B cell (primary cell): ENCODE data around the gene TXK. TPM values are rescaled to one million over a fixed set of nuclear protein-coding genes. Genes with fewer than 3 reads are reported as not detected.
A peak's percentile ranks its signal among the peaks of the same experiment; 100 is the strongest.

Source experiments
- ATAC-seq: fragments of 200-7000 bp; cut with Tn5 transposase; one replicate; pipeline ENCODE4 v1.10.0; 2021; ENCODE audit warnings: low read depth, mild to moderate bottlenecking, moderate number of reproducible peaks, moderate library complexity
- CTCF ChIA-PET: fragments of 350-600 bp; sonication (Branson Sonifier 250); formaldehyde crosslinking; loops from one replicate; lab custom pipeline; 2021; ENCODE audit warnings: antibody characterized with exemption, inconsistent platforms; lab: Charles Lee
- POLR2A ChIA-PET: fragments of 350-600 bp; sonication (Branson Sonifier 250); formaldehyde crosslinking; loops from one replicate; lab custom pipeline; 2021; ENCODE audit warnings: antibody characterized with exemption; lab: Charles Lee
- DNase-seq: peaks from one replicate; pipeline ENCODE4 v3.0.0; 2013
- H2AFZ ChIP-seq: 2 replicates; pipeline ENCODE4 v1.6.1; 2012; ENCODE audit warnings: mild to moderate bottlenecking, low read depth, low read length; ENCODE audit not compliant: insufficient read depth, poor library complexity, severe bottlenecking
- H3K27ac ChIP-seq, 2 donors: 1 replicate in 1 of 2; 2 replicates in 1 of 2; pipeline ENCODE4 v1.5.1; 2012 to 2013; ENCODE audit warnings: low read length in 2 of 2, mild to moderate bottlenecking in 2 of 2, moderate library complexity in 1 of 2
- H3K27me3 ChIP-seq, 4 experiments: fragments of 200-600 bp in 1 of 4; sonication (generic) in 1 of 4; replicated peaks in 1 of 4; 1 replicate in 2 of 4; 2 replicates in 2 of 4; pipeline versions ENCODE4 v1.6.1 to v1.7.0; 2013 to 2016; ENCODE audit warnings: low read length in 3 of 4, mild to moderate bottlenecking in 2 of 4, mixed read lengths in 1 of 4, moderate library complexity in 1 of 4; ENCODE audit not compliant: insufficient read depth in 4 of 4, control insufficient read depth in 3 of 4; ENCODE audit errors: control extremely low read depth in 1 of 4
- H3K36me3 ChIP-seq, 2 experiments: replicated peaks in 1 of 2; 1 replicate in 1 of 2; 2 replicates in 1 of 2; pipeline versions ENCODE4 v1.6.1 to v1.7.1; 2013; ENCODE audit warnings: low read length in 1 of 2; ENCODE audit not compliant: insufficient read depth in 2 of 2, control insufficient read depth in 1 of 2; ENCODE audit errors: control extremely low read depth in 1 of 2, extremely low read depth in 1 of 2
- H3K4me1 ChIP-seq, 2 donors: fragments of 200-600 bp in 1 of 2; sonication (generic) in 1 of 2; 1 replicate in 1 of 2; 2 replicates in 1 of 2; pipeline versions ENCODE4 v1.5.1 to v1.6.1; 2013 to 2017; ENCODE audit warnings: low read length in 2 of 2; ENCODE audit not compliant: control insufficient read depth in 2 of 2, insufficient read depth in 2 of 2
- H3K4me2 ChIP-seq: replicated peaks from 2 replicates; pipeline ENCODE3; 2012; ENCODE audit warnings: mild to moderate bottlenecking, low read depth, low read length; ENCODE audit not compliant: poor library complexity, severe bottlenecking
- H3K4me3 ChIP-seq, 5 experiments: fragments of 200-600 bp in 1 of 5; sonication (generic) in 1 of 5; 1 replicate in 3 of 5; 2 replicates in 2 of 5; pipeline versions ENCODE4 v1.5.1 to v1.7.0; 2011 to 2016; ENCODE audit warnings: low read length in 4 of 5, mild to moderate bottlenecking in 4 of 5, low read depth in 2 of 5, control low read depth in 1 of 5, moderate library complexity in 1 of 5; ENCODE audit not compliant: insufficient read depth in 1 of 5; ENCODE audit errors: control extremely low read depth in 1 of 5, extremely low read depth in 1 of 5
- H3K79me2 ChIP-seq: fragments of 200-600 bp; sonication (generic); one replicate; pipeline ENCODE4 v1.6.0; 2016; ENCODE audit warnings: low read length; ENCODE audit not compliant: control insufficient read depth, insufficient read depth
- H3K9ac ChIP-seq: fragments of 200-600 bp; sonication (generic); 2 replicates; pipeline ENCODE4 v1.6.1; 2017; ENCODE audit warnings: mild to moderate bottlenecking, low read length, moderate library complexity
- H3K9me3 ChIP-seq, 3 donors: one replicate each; pipeline versions ENCODE4 v1.6.1 to v1.7.1; 2013; ENCODE audit warnings: low read length in 2 of 3; ENCODE audit not compliant: control insufficient read depth in 2 of 3, insufficient read depth in 1 of 3; ENCODE audit errors: control extremely low read depth in 1 of 3
- H4K20me1 ChIP-seq: 2 replicates; pipeline ENCODE4 v1.6.0; 2012; ENCODE audit warnings: mild to moderate bottlenecking, low read length; ENCODE audit not compliant: insufficient read depth, control insufficient read depth, poor library complexity, severe bottlenecking
- H3K27ac Mint-ChIP-seq: one replicate; pipeline ENCODE4 v1.8.0; 2021; ENCODE audit warnings: mixed read lengths
- H3K27me3 Mint-ChIP-seq: one replicate; pipeline ENCODE4 v1.8.0; 2021; ENCODE audit warnings: mixed read lengths
- H3K4me1 Mint-ChIP-seq: one replicate; pipeline ENCODE4 v1.8.0; 2021; ENCODE audit warnings: mixed read lengths
- H3K4me3 Mint-ChIP-seq: one replicate; pipeline ENCODE4 v1.8.0; 2021; ENCODE audit warnings: mixed read lengths
- H3K9me3 Mint-ChIP-seq: one replicate; pipeline ENCODE4 v1.8.0; 2022; ENCODE audit warnings: mixed read lengths; ENCODE audit not compliant: insufficient read depth
- EZH2 ChIP-seq: IDR thresholded peaks from 2 replicates; pipeline ENCODE4 v1.6.1; 2012; ENCODE audit warnings: borderline replicate concordance, low read depth, mild to moderate bottlenecking, moderate library complexity, low read length; ENCODE audit not compliant: insufficient read depth, poor library complexity, severe bottlenecking
- WGBS: methylation state at CpG from one replicate; pipeline ENCODE4 v1.1.5; 2013; ENCODE audit warnings: missing lambda C conversion rate; ENCODE audit not compliant: insufficient coverage; 5-methylcytosine and 5-hydroxymethylcytosine counted together
- intact Hi-C: fragments of 100-400 bp; cut with micrococcal nuclease; formaldehyde crosslinking; loops from one replicate; pipeline ENCODE4 v1.10.0; 2022
- polyA plus RNA-seq: library from polyadenylated mRNA; depleted of rRNA; stranded (reverse); fragments of >200 nt; gene quantifications from 2 replicates; pipeline ENCODE4 v1.2.3, GENCODE V29; 2012
- total RNA-seq, 2 donors: library from RNA; stranded (reverse); fragments of 120-200 nt in 1 of 2; gene quantifications; 1 replicate in 1 of 2; 2 replicates in 1 of 2; pipeline versions ENCODE4 v1.2.3 to v1.2.4, GENCODE V29; 2013 to 2022
- TF ChIP-seq, protein P1 (sequence below): fragments of 200-600 bp; IDR thresholded peaks from one replicate; pipeline ENCODE4 v1.8.0; 2022; ENCODE audit warnings: antibody characterized with exemption, mild to moderate bottlenecking

TXK gene
- total and polyA plus RNA-seq, 2 donors (not counting 1 experiment from before 2014, with no cell fraction given): 0.79 to 1.1 TPM

DNA sequence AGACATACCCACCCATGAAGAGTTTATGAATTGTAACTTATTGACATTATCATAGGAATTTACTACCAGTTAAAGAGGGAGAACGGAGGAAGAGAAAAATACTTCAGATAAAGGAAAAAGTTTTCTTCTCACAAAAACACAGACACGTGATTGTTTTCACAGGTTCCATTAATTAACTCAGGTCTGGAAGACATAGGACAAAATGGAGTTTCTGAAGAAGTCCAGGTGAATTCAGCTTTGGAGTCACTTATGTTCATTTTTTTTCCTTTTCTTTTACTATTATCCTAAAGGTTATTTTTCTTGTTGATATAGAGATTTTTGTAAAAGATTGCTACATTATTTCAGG is 97.0 kb downstream of the TXK start:
- H3K27me3 ChIP-seq: no peaks in the 10 kb centered on the region
- peaks cover 0 to 3% (median 0%) of the 10 kb centered on the region in 3 donors for H3K9me3 ChIP-seq
- no peak for TF ChIP-seq EZH2
- TF ChIP-seq, protein P1, sequence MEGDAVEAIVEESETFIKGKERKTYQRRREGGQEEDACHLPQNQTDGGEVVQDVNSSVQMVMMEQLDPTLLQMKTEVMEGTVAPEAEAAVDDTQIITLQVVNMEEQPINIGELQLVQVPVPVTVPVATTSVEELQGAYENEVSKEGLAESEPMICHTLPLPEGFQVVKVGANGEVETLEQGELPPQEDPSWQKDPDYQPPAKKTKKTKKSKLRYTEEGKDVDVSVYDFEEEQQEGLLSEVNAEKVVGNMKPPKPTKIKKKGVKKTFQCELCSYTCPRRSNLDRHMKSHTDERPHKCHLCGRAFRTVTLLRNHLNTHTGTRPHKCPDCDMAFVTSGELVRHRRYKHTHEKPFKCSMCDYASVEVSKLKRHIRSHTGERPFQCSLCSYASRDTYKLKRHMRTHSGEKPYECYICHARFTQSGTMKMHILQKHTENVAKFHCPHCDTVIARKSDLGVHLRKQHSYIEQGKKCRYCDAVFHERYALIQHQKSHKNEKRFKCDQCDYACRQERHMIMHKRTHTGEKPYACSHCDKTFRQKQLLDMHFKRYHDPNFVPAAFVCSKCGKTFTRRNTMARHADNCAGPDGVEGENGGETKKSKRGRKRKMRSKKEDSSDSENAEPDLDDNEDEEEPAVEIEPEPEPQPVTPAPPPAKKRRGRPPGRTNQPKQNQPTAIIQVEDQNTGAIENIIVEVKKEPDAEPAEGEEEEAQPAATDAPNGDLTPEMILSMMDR: no peak
- ChIA-PET CTCF (interaction anchor here (0.7 to 6.7 kb wide), 4 partner anchors 10 to 72 kb away, joined by 3 to 86 read pairs (median 40); no protein-coding TSS in a partner anchor), POLR2A (no interaction called here)
- H3K4me2 ChIP-seq: peak overlapping the region; percentile 63
- H3K4me1 Mint-ChIP-seq: peaks cover 44% of the 10 kb centered on the region
- no CpG with 5 or more reads among the region's 2 CpGs for whole genome bisulfite sequencing
- H3K4me1 ChIP-seq: peaks cover 37% of the 10 kb centered on the region in 2 donors
- no peak overlapping the region for H2AFZ ChIP-seq
- H3K4me3 Mint-ChIP-seq: peak overlapping the region; percentile 20
- no peak for DNase-seq
- no peaks in the 10 kb centered on the region for H4K20me1 ChIP-seq
- H3K27ac ChIP-seq: peak overlapping the region; percentile 66 to 88
- intact Hi-C loops: loop anchor here (1.0 to 2.0 kb wide), 2 partner anchors 10 to 20 kb away; partner anchors contain the start of genes CNGA1 and NIPAL1
- peaks cover 12% of the 10 kb centered on the region for H3K27me3 Mint-ChIP-seq
- no peak for ATAC-seq
- H3K36me3 ChIP-seq: no peaks in the 10 kb centered on the region
- H3K9me3 Mint-ChIP-seq: no peaks in the 10 kb centered on the region
- no peak overlapping the region for H3K27ac Mint-ChIP-seq
- H3K9ac ChIP-seq: peak overlapping the region; percentile 23
- peak overlapping the region in 2 of 5 experiments; percentile 11 to 34 for H3K4me3 ChIP-seq
- H3K79me2 ChIP-seq: no peaks in the 10 kb centered on the region

- H3K9me3 ChIP-seq: peaks cover 0 to 3% (median 0%) of the 10 kb centered on the region in 3 donors
- TF ChIP-seq, protein P1: no peak
- TF ChIP-seq EZH2: no peak
- peaks cover 35 to 37% of the 10 kb centered on the region in 2 donors for H3K4me1 ChIP-seq
- no peak overlapping the region for H3K4me3 ChIP-seq
- Mint-ChIP-seq H3K27ac (peak overlapping the region; percentile 59), H3K27me3 (peaks cover 5% of the 10 kb centered on the region), H3K4me3 (no peak overlapping the region), H3K9me3 (no peaks in the 10 kb centered on the region), H3K4me1 (peaks cover 39% of the 10 kb centered on the region)
- H3K9ac ChIP-seq: no peak overlapping the region
- H3K4me2 ChIP-seq: peak overlapping the region; percentile 63
- ChIA-PET POLR2A (no interaction called here), CTCF (interaction anchor here (0.6 to 6.7 kb wide), 4 partner anchors 11 to 109 kb away, joined by 3 to 86 read pairs (median 40); no protein-coding TSS in a partner anchor)
- no peak overlapping the region for H2AFZ ChIP-seq
- no peaks in the 10 kb centered on the region for H3K27me3 ChIP-seq
- intact Hi-C loops: loop anchor here (2.0 kb wide), 1 partner anchor 19 kb away; the partner anchor contains the start of genes CNGA1 and NIPAL1
- no peaks in the 10 kb centered on the region for H3K36me3 ChIP-seq
- DNase-seq (no peak), ATAC-seq (no peak)
- H3K79me2 ChIP-seq: no peaks in the 10 kb centered on the region
- 100% methylated on average over 1 of the region's 3 CpGs for WGBS
- no peaks in the 10 kb centered on the region for H4K20me1 ChIP-seq
- H3K27ac ChIP-seq: peak overlapping the region; percentile 66 to 88
Observed at GRCh38 chr4:48035952-48036351, 98.1 kb downstream of the TXK start.
